Muscle layer of duodenum (tissue), 2 donors: ENCODE data around the gene SCFD1.
"Not testable (repeated sequence)": the region's sequence is repeated elsewhere in the genome, so short reads cannot be mapped to it uniquely, and the experiment has no call there.

Experiments used
- H3K27ac ChIP-seq: one replicate; pipeline ENCODE4 v1.7.0; 2013; ENCODE audit warnings: mild to moderate bottlenecking, low read length
- H3K27me3 ChIP-seq: one replicate; pipeline ENCODE4 v1.7.0; 2013; ENCODE audit warnings: low read depth, mild to moderate bottlenecking, control low read depth, low read length
- H3K36me3 ChIP-seq, 2 donors: one replicate each; pipeline ENCODE4 v1.7.0; 2013; ENCODE audit warnings: low read length in 2 of 2, control low read depth in 1 of 2, mild to moderate bottlenecking in 1 of 2; ENCODE audit not compliant: insufficient read depth in 2 of 2, control insufficient read depth in 1 of 2
- H3K4me1 ChIP-seq, 2 donors: one replicate each; pipeline ENCODE4 v1.7.0; 2013; ENCODE audit warnings: low read length in 2 of 2, mild to moderate bottlenecking in 2 of 2, control low read depth in 1 of 2, moderate library complexity in 1 of 2; ENCODE audit not compliant: insufficient read depth in 2 of 2, control insufficient read depth in 1 of 2
- H3K4me3 ChIP-seq, 2 donors: one replicate each; pipeline ENCODE4 v1.7.0; 2013; ENCODE audit warnings: low read length in 2 of 2, low read depth in 1 of 2, mild to moderate bottlenecking in 1 of 2
- H3K9me3 ChIP-seq, 2 donors: one replicate each; pipeline ENCODE4 v1.7.0; 2013; ENCODE audit warnings: low read length in 2 of 2, control low read depth in 1 of 2, mild to moderate bottlenecking in 1 of 2; ENCODE audit not compliant: control insufficient read depth in 1 of 2
- donor health status: healthy.

SCFD1 gene

DNA sequence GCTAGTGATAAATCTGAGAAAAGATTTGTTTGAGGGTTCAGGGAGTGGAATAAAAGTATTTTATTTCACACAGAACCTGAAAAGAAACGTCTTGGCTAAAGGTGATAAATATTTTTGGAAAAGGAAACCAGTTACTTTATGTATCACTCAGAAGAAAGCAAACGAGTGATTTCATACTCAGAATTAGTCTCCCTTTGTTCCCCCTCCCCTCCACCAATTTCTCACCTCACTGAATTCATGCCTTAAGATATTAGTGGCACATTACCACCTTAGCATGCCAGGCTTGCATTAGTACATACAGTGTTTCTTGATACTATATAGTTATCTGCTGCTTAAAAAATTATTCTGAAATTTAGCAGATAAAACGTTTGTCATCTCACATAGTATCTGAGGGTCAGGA is 35.0 kb upstream of the SCFD1 start:
- no peak overlapping the region for H3K27ac ChIP-seq
- no peaks in the 10 kb centered on the region for H3K9me3 ChIP-seq
- H3K4me3 ChIP-seq = no peak overlapping the region
- no peaks in the 10 kb centered on the region for H3K4me1 ChIP-seq
- peaks cover 10 to 22% of the 10 kb centered on the region in 2 donors for H3K36me3 ChIP-seq
- no peaks in the 10 kb centered on the region for H3K27me3 ChIP-seq

- no peak overlapping the region for H3K4me3 ChIP-seq
- H3K36me3 ChIP-seq = peaks cover 10 to 22% of the 10 kb centered on the region in 2 donors
- no peaks in the 10 kb centered on the region for H3K27me3 ChIP-seq
- no peaks in the 10 kb centered on the region for H3K9me3 ChIP-seq
- H3K27ac ChIP-seq = no peak overlapping the region
- no peaks in the 10 kb centered on the region for H3K4me1 ChIP-seq
These were observed 33.2 kb upstream of the SCFD1 start for GRCh38 chr14:30588873-30589272.

DNA sequence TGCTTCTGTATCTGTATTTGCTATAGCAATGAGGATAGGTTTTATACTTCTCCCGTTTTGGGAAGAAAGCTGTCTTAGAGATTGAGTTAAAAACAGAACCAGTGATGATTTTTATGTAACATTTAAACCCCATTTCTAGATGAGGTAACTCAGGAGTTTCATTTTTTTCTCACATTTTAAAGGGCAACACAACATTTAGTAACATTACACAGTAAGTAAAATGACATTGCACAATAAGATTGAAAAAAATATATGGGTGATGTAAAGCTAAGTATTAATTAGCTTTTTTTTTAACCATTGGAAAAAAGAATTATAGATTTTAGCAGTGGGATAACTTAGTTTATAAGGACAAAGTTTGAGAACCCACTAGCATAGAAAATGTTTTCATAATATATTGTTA is 25.2 kb upstream of the SCFD1 start:
- Histone ChIP-seq H3K4me3 (no peak overlapping the region), H3K4me1 (no peaks in the 10 kb centered on the region), H3K27me3 (no peaks in the 10 kb centered on the region), H3K27ac (no peak overlapping the region), H3K9me3 (no peaks in the 10 kb centered on the region), H3K36me3 (peaks cover 13 to 24% of the 10 kb centered on the region in 2 donors)

- no peaks in the 10 kb centered on the region for H3K27me3 ChIP-seq
- H3K9me3 ChIP-seq = no peaks in the 10 kb centered on the region
- H3K4me1 ChIP-seq = no peaks in the 10 kb centered on the region
- no peak overlapping the region for H3K27ac ChIP-seq
- H3K4me3 ChIP-seq = no peak overlapping the region
- peaks cover 13 to 27% of the 10 kb centered on the region in 2 donors for H3K36me3 ChIP-seq
These were observed 24.6 kb upstream of the SCFD1 start for GRCh38 chr14:30597504-30597903.

- H3K4me3 ChIP-seq = no peak overlapping the region
- H3K27me3 ChIP-seq = no peaks in the 10 kb centered on the region
- H3K36me3 ChIP-seq = peaks cover 20 to 54% of the 10 kb centered on the region in 2 donors
- H3K27ac ChIP-seq = no peak overlapping the region
- no peaks in the 10 kb centered on the region for H3K9me3 ChIP-seq
- no peaks in the 10 kb centered on the region for H3K4me1 ChIP-seq
These were observed 20.9 kb upstream of the SCFD1 start for GRCh38 chr14:30600922-30601918.

- Histone ChIP-seq H3K4me1 (no peaks in the 10 kb centered on the region), H3K4me3 (no peak overlapping the region), H3K27me3 (no peaks in the 10 kb centered on the region), H3K27ac (no peak overlapping the region), H3K9me3 (no peaks in the 10 kb centered on the region), H3K36me3 (peaks cover 19 to 52% of the 10 kb centered on the region in 2 donors)
These were observed 18.7 kb upstream of the SCFD1 start for GRCh38 chr14:30603402-30603801.

GRCh38 chr14:30604696-30605095 is 17.4 kb upstream of the SCFD1 start:
- not testable (repeated sequence) for H3K4me1 ChIP-seq, H3K4me3 ChIP-seq, H3K27ac ChIP-seq, H3K27me3 ChIP-seq, H3K9me3 ChIP-seq
- peaks cover 15 to 48% of the 10 kb centered on the region in 2 donors for H3K36me3 ChIP-seq

DNA sequence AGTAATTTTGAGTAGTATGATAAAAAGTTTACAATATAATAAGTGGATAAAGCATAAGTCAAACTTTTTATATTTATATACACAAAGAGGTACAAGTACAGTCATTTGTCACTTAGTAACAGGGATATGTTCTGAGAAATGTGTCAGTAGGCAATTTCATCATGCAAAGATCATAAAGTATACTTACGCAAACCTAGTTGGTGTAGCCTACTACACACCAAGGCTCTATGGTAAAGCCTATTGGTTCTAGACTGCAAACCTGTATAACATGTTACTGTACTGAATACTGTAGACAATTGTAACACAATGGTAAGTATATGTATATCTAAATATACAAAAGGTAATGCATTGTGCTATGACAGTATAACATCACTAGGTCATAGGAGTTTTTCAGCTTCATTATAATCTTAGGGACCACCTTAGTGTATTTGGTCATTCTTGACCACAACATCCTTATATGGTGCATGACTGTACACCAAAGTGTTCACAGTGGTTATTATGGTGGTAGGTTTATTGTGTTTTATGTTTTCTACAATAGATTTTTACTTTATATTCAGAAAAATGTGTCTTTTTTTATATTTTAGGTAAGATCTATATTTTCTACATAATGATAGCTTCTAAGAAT is 14.9 kb upstream of the SCFD1 start:
- no peak overlapping the region for H3K27ac ChIP-seq

GRCh38 chr14:30608533-30609006 is 13.5 kb upstream of the SCFD1 start:
- H3K36me3 ChIP-seq = peaks cover 4 to 21% of the 10 kb centered on the region in 2 donors
- no peaks in the 10 kb centered on the region for H3K9me3 ChIP-seq
- H3K27me3 ChIP-seq = no peaks in the 10 kb centered on the region
- H3K4me1 ChIP-seq = peaks cover 0 to 6% of the 10 kb centered on the region in 2 donors
- H3K4me3 ChIP-seq = no peak overlapping the region
- H3K27ac ChIP-seq = no peak overlapping the region

More for the DNA sequence above, 14.9 kb upstream of the SCFD1 start:
- H3K27me3 ChIP-seq = no peaks in the 10 kb centered on the region
- H3K36me3 ChIP-seq = peaks cover 7 to 32% of the 10 kb centered on the region in 2 donors
- no peaks in the 10 kb centered on the region for H3K9me3 ChIP-seq
- peaks cover 0 to 6% of the 10 kb centered on the region in 2 donors for H3K4me1 ChIP-seq
- no peak overlapping the region for H3K4me3 ChIP-seq

DNA sequence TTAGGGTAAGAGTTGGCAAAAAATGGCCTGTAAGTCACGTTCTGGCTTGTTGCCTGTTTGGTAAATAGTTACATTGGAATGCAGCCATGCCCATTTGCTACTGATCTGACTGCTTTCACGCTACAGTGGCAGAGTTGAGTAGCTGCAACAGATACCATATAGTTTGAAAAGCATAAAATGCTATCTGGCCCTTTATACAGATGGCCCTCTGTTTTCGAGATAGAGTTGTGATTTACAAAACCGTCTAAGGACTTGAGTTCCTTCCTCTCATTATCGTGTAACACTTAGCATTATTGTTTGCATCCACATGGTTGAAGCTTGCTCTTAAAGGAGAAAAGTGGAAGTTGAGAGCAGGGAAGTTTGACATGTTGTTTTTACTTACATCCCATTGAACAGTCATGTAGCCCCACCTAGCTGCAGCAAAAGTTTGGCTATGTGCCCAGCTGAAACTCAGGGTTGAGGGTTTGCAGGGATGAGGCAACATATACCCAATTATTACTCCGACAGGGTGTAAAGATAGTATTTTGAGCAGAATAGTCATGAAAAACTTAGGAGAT is 11.3 kb upstream of the SCFD1 start:
- H3K36me3 ChIP-seq = peaks cover 0 to 12% of the 10 kb centered on the region in 2 donors
- H3K4me1 ChIP-seq = peaks cover 0 to 6% of the 10 kb centered on the region in 2 donors
- no peak overlapping the region for H3K27ac ChIP-seq
- H3K9me3 ChIP-seq = no peaks in the 10 kb centered on the region
- no peaks in the 10 kb centered on the region for H3K27me3 ChIP-seq
- no peak overlapping the region for H3K4me3 ChIP-seq

- H3K36me3 ChIP-seq = peaks cover 0 to 4% of the 10 kb centered on the region in 2 donors
- no peaks in the 10 kb centered on the region for H3K9me3 ChIP-seq
- H3K27me3 ChIP-seq = no peaks in the 10 kb centered on the region
- H3K4me1 ChIP-seq = peaks cover 0 to 6% of the 10 kb centered on the region in 2 donors
- no peak overlapping the region for H3K4me3 ChIP-seq
- H3K27ac ChIP-seq = no peak overlapping the region
These were observed 8.0 kb upstream of the SCFD1 start for GRCh38 chr14:30614155-30614554.
